ENCODE results near the gene ALKAL2. TPM values are rescaled to one million over a fixed set of nuclear protein-coding genes. Genes with fewer than 3 reads are reported as not detected.

The ALKAL2 gene
- total RNA-seq, 2 experiments from 2014 or later = not detected

GRCh38 chr2:275466-275865 lies 12.4 kb downstream of the ALKAL2 start:
- Mint-ChIP-seq H3K27me3 (no peaks in the 10 kb centered on the region), H3K4me3 (no peak overlapping the region), H3K9me3 (no peaks in the 10 kb centered on the region), H3K36me3 (ENCODE audit: low read depth) (peaks cover 32% of the 10 kb centered on the region), H3K4me1 (peaks cover 3% of the 10 kb centered on the region), H3K27ac (no peak overlapping the region)
- CTCF ChIA-PET = interaction anchor here (1.1 kb wide), 1 partner anchor 16 kb away, joined by 3 read pairs; no protein-coding TSS in a partner anchor
- DNase-seq = no peak
- POLR2A ChIA-PET = no interaction called here

- Mint-ChIP-seq H3K4me3 (no peak overlapping the region), H3K27ac (no peak overlapping the region), H3K36me3 (ENCODE audit: low read depth) (peaks cover 28% of the 10 kb centered on the region), H3K9me3 (no peaks in the 10 kb centered on the region), H3K27me3 (no peaks in the 10 kb centered on the region), H3K4me1 (peaks cover 11% of the 10 kb centered on the region)
- POLR2A ChIA-PET = no interaction called here
- CTCF ChIA-PET = interaction anchor here (0.6 kb wide), 1 partner anchor 9 kb away, joined by 4 read pairs; no protein-coding TSS in a partner anchor
- no peak for DNase-seq
Measured at GRCh38 chr2:274503-274902, 13.4 kb downstream of the ALKAL2 start.

GRCh38 chr2:273333-273732 lies 14.6 kb downstream of the ALKAL2 start:
- Mint-ChIP-seq H3K27me3 (no peaks in the 10 kb centered on the region), H3K36me3 (ENCODE audit: low read depth) (peaks cover 22% of the 10 kb centered on the region), H3K4me1 (peaks cover 17% of the 10 kb centered on the region), H3K27ac (no peak overlapping the region), H3K4me3 (no peak overlapping the region), H3K9me3 (no peaks in the 10 kb centered on the region)
- no peak for DNase-seq
- POLR2A ChIA-PET = no interaction called here
- CTCF ChIA-PET = interaction anchor here (1.0 kb wide), 1 partner anchor 15 kb away, joined by 3 read pairs; no protein-coding TSS in a partner anchor

GRCh38 chr2:271917-272316 lies 16.0 kb downstream of the ALKAL2 start:
- Mint-ChIP-seq H3K4me3 (no peak overlapping the region), H3K9me3 (no peaks in the 10 kb centered on the region), H3K27me3 (no peaks in the 10 kb centered on the region), H3K4me1 (peaks cover 30% of the 10 kb centered on the region), H3K27ac (no peak overlapping the region), H3K36me3 (ENCODE audit: low read depth) (peaks cover 19% of the 10 kb centered on the region)
- ChIA-PET CTCF (interaction anchor here (0.6 to 1.1 kb wide), 3 partner anchors 12 to 660 kb away, joined by 3 to 6 read pairs (median 4); no protein-coding TSS in a partner anchor), POLR2A (no interaction called here)
- DNase-seq = no peak

- DNase-seq = no peak
- Mint-ChIP-seq H3K4me3 (no peak overlapping the region), H3K27me3 (no peaks in the 10 kb centered on the region), H3K27ac (no peak overlapping the region), H3K36me3 (ENCODE audit: low read depth) (peaks cover 19% of the 10 kb centered on the region), H3K4me1 (peaks cover 40% of the 10 kb centered on the region), H3K9me3 (no peaks in the 10 kb centered on the region)
- ChIA-PET CTCF (no interaction called here), POLR2A (no interaction called here)
Measured at GRCh38 chr2:270861-271260, 17.0 kb downstream of the ALKAL2 start.

GRCh38 chr2:269356-270030 lies 18.4 kb downstream of the ALKAL2 start:
- peaks cover 20% of the 10 kb centered on the region for H3K36me3 Mint-ChIP-seq (ENCODE audit: low read depth)
- no peak overlapping the region for H3K27ac Mint-ChIP-seq
- H3K4me1 Mint-ChIP-seq = peaks cover 44% of the 10 kb centered on the region
- H3K9me3 Mint-ChIP-seq = no peaks in the 10 kb centered on the region
- ChIA-PET CTCF (no interaction called here), POLR2A (no interaction called here)
- no peaks in the 10 kb centered on the region for H3K27me3 Mint-ChIP-seq
- no peak overlapping the region for H3K4me3 Mint-ChIP-seq
- no peak for DNase-seq

GRCh38 chr2:268323-268722 lies 19.6 kb downstream of the ALKAL2 start:
- ChIA-PET CTCF (no interaction called here), POLR2A (no interaction called here)
- no peak overlapping the region for H3K4me3 Mint-ChIP-seq
- DNase-seq = no peak
- H3K9me3 Mint-ChIP-seq = no peaks in the 10 kb centered on the region
- H3K4me1 Mint-ChIP-seq = peaks cover 44% of the 10 kb centered on the region
- H3K36me3 Mint-ChIP-seq (ENCODE audit: low read depth) = peaks cover 20% of the 10 kb centered on the region
- no peak overlapping the region for H3K27ac Mint-ChIP-seq
- no peaks in the 10 kb centered on the region for H3K27me3 Mint-ChIP-seq

- Mint-ChIP-seq H3K9me3 (no peaks in the 10 kb centered on the region), H3K4me3 (peak within 1 kb of the TSS; percentile 88), H3K27me3 (no peaks in the 10 kb centered on the region), H3K36me3 (ENCODE audit: low read depth) (peaks cover 13% of the 10 kb centered on the region), H3K4me1 (peaks cover 36% of the 10 kb centered on the region), H3K27ac (peak within 1 kb of the TSS; percentile 93)
- DNase-seq = peak; percentile 94
- CTCF ChIA-PET = no interaction called here
- POLR2A ChIA-PET = no interaction called here
Measured at GRCh38 chr2:264493-265468, 23.1 kb downstream of the ALKAL2 start, which contains the start of gene ACP1. TSS of gene ACP1 (plus strand) at chr2:264947. CDS start at chr2:264965, 18 bp downstream.

GRCh38 chr2:263774-264492 lies 24.0 kb downstream of the ALKAL2 start, which contains the start of gene SH3YL1:
TSS of gene SH3YL1 (minus strand) at chr2:264032. CDS start at chr2:263984, 48 bp downstream.
- Mint-ChIP-seq H3K27ac (peak within 1 kb of the TSS; percentile 93), H3K9me3 (no peaks in the 10 kb centered on the region), H3K27me3 (no peaks in the 10 kb centered on the region), H3K4me1 (peaks cover 32% of the 10 kb centered on the region), H3K4me3 (peak within 1 kb of the TSS; percentile 88), H3K36me3 (ENCODE audit: low read depth) (peaks cover 13% of the 10 kb centered on the region)
- ChIA-PET CTCF (no interaction called here), POLR2A (no interaction called here)
- DNase-seq = peak; percentile 59

GRCh38 chr2:263022-263738 lies 24.7 kb downstream of the ALKAL2 start:
- Mint-ChIP-seq H3K4me3 (peak overlapping the region; percentile 69), H3K9me3 (peaks cover 4% of the 10 kb centered on the region), H3K36me3 (ENCODE audit: low read depth) (peaks cover 15% of the 10 kb centered on the region), H3K27me3 (no peaks in the 10 kb centered on the region), H3K4me1 (peaks cover 26% of the 10 kb centered on the region), H3K27ac (peak overlapping the region; percentile 81)
- CTCF ChIA-PET = no interaction called here
- POLR2A ChIA-PET = no interaction called here
- DNase-seq = no peak

GRCh38 chr2:262117-262516 lies 25.8 kb downstream of the ALKAL2 start:
- peaks cover 12% of the 10 kb centered on the region for H3K9me3 Mint-ChIP-seq
- H3K4me3 Mint-ChIP-seq = no peak overlapping the region
- no peak for DNase-seq
- peaks cover 10% of the 10 kb centered on the region for H3K36me3 Mint-ChIP-seq (ENCODE audit: low read depth)
- H3K4me1 Mint-ChIP-seq = peaks cover 16% of the 10 kb centered on the region
- ChIA-PET CTCF (no interaction called here), POLR2A (no interaction called here)
- no peak overlapping the region for H3K27ac Mint-ChIP-seq
- H3K27me3 Mint-ChIP-seq = peaks cover 2% of the 10 kb centered on the region

GRCh38 chr2:260507-261161 lies 27.3 kb downstream of the ALKAL2 start:
- H3K27ac Mint-ChIP-seq = no peak overlapping the region
- no peak overlapping the region for H3K4me3 Mint-ChIP-seq
- DNase-seq = no peak
- peaks cover 2% of the 10 kb centered on the region for H3K27me3 Mint-ChIP-seq
- H3K9me3 Mint-ChIP-seq = peaks cover 12% of the 10 kb centered on the region
- ChIA-PET CTCF (interaction anchor here (1.2 kb wide), 1 partner anchor 11 kb away, joined by 3 read pairs; no protein-coding TSS in a partner anchor), POLR2A (no interaction called here)
- peaks cover 2% of the 10 kb centered on the region for H3K4me1 Mint-ChIP-seq
- H3K36me3 Mint-ChIP-seq (ENCODE audit: low read depth) = peaks cover 4% of the 10 kb centered on the region

All from activated CD4-positive, alpha-beta T cell treated with anti-CD3 and anti-CD28 coated beads, Interleukin-2, amount 10 ng/mL, durations not matched to agents 7 days and 5 days (primary cell).